ENCODE results near the gene ECHS1.

The ECHS1 gene

DNA sequence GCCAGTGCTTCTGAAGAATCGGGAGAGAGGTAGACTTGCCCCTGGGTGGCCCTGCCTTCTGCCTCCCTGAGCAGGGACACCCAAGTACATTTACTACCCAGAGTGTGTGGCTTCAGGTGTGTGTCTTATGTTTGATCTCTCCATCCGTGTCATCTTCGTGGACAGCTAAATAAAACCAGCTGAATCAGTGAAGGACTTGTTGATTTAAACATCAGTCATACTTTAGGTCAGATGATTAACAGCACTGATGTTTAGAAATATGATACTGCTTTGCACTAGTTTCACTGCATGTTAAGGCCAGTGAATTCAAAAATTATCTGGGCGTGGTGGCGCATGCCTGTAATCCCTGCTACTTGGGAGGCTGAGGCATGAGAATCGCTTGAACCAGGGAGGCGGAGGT is 24.8 kb upstream of the ECHS1 start:
- WGBS, 2 experiments (ENCODE audit: insufficient coverage in 2 of 2): 97 to 98% methylated on average over 6 to 7 of the region's 7 CpGs
- no peaks in the 10 kb centered on the region for H3K9me3 ChIP-seq (ENCODE audit: control insufficient read depth, low read length)
- peaks cover 21% of the 10 kb centered on the region for H3K4me1 ChIP-seq (ENCODE audit: control insufficient read depth, insufficient read depth, low read length, poor library complexity, severe bottlenecking)
- H3K4me3 ChIP-seq (ENCODE audit: extremely low read depth, insufficient read depth, low read length, poor library complexity, severe bottlenecking): no peak overlapping the region
- H3K27ac ChIP-seq (ENCODE audit: low read depth, low read length, severe bottlenecking): no peak overlapping the region
- peaks cover 71% of the 10 kb centered on the region for H3K36me3 ChIP-seq (ENCODE audit: control insufficient read depth, insufficient read depth, low read length)

DNA sequence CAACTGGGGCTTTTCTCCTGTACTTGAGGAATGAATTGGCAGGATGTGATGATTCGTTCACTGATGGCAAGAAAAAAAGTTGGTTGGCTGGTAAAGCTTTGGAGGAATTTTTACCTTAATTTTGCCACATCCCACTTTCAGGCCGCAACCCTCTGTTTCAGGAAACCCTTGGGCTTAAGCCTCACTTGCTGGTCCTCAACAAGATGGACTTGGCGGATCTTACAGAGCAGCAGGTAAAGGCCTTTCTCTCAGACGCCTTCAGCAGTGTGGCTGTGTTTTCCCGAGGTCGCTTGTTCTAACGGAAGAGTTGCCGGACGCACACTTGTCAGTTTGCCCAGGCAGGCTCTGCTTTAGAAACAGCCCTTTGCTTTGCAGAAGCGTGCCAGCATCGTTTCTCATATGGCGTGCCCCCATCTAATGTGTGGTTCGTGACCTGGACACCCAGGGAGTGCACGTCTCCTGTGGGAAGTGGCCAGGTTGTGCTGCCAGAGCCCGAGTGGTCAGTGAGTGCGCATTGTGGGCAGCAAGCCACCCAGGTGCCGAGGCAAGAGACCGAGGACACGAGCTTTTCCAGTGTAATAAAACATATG is 23.0 kb upstream of the ECHS1 start:
- 96% methylated on average over 13 to 16 of the region's 19 CpGs for WGBS, 2 experiments (ENCODE audit: insufficient coverage in 2 of 2)
- H3K4me3 ChIP-seq (ENCODE audit: extremely low read depth, insufficient read depth, low read length, poor library complexity, severe bottlenecking): no peak overlapping the region
- H3K9me3 ChIP-seq (ENCODE audit: control insufficient read depth, low read length): no peaks in the 10 kb centered on the region
- peaks cover 53% of the 10 kb centered on the region for H3K36me3 ChIP-seq (ENCODE audit: control insufficient read depth, insufficient read depth, low read length)
- H3K27ac ChIP-seq (ENCODE audit: low read depth, low read length, severe bottlenecking): no peak overlapping the region
- H3K4me1 ChIP-seq (ENCODE audit: control insufficient read depth, insufficient read depth, low read length, poor library complexity, severe bottlenecking): peaks cover 12% of the 10 kb centered on the region

DNA sequence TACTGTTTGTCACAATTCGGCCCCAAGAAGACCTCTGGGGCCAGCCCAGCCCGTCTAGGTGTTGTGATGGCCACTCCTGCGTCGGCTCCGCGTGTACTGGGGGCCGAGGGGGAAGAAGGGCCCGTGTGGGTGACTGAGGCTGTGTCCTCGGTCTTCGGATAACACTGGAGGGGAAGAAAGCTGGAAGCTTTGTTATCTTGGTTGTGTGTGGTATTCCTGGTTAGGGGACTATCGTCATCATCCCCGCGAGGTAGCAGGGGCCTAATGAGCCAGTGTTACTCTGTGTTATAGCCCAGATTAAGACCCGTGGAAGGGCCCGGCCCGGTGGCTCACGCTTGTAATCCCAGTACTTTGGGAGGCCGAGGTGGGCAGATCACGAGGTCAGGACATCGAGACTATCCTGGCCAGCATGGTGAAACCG is 21.7 kb upstream of the ECHS1 start:
- H3K4me1 ChIP-seq (ENCODE audit: control insufficient read depth, insufficient read depth, low read length, poor library complexity, severe bottlenecking): peaks cover 12% of the 10 kb centered on the region
- WGBS, 2 experiments (ENCODE audit: insufficient coverage in 2 of 2): 37 to 57% methylated on average over 13 to 21 of the region's 21 CpGs
- peak overlapping the region; percentile 68 for H3K4me3 ChIP-seq (ENCODE audit: extremely low read depth, insufficient read depth, low read length, poor library complexity, severe bottlenecking)
- no peaks in the 10 kb centered on the region for H3K9me3 ChIP-seq (ENCODE audit: control insufficient read depth, low read length)
- peaks cover 42% of the 10 kb centered on the region for H3K36me3 ChIP-seq (ENCODE audit: control insufficient read depth, insufficient read depth, low read length)
- peak overlapping the region; percentile 84 for H3K27ac ChIP-seq (ENCODE audit: low read depth, low read length, severe bottlenecking)

DNA sequence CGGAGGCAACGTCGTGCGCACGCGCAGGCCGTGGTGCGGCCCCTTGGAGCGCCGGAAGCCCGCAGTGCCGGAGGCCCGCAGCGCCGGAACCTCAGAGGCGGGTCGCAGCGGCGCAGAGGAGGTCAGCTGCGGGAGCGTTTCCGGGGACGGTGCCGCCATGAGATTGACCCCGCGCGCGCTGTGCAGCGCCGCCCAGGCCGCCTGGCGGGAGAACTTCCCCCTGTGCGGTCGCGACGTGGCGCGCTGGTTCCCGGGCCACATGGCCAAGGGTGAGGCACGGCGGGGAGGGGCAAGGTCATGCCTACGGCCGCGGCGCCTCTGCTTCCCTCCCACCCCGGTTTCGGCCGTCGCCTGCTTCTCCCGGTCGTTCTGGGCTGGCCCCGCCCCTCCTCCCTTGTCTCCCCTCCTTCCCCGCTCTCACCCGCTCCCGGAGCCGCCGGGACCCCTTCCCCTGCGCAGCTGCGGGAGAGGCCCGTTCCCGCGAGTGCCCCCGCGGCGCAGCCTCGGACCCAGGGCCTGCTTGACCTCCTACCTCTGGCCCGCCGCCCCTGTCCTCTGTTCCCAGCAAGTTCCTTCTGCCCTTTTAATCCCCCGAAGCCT is 21.0 kb upstream of the ECHS1 start, which contains the start of gene MTG1:
TSS of gene MTG1 (plus strand) at position 94 of the 600 bp plus-strand sequence. CDS start at position 158, 64 bp downstream.
- peak within 1 kb of the TSS; percentile 68 for H3K4me3 ChIP-seq (ENCODE audit: extremely low read depth, insufficient read depth, low read length, poor library complexity, severe bottlenecking)
- peaks cover 40% of the 10 kb centered on the region for H3K36me3 ChIP-seq (ENCODE audit: control insufficient read depth, insufficient read depth, low read length)
- H3K9me3 ChIP-seq (ENCODE audit: control insufficient read depth, low read length): no peaks in the 10 kb centered on the region
- peaks cover 12% of the 10 kb centered on the region for H3K4me1 ChIP-seq (ENCODE audit: control insufficient read depth, insufficient read depth, low read length, poor library complexity, severe bottlenecking)
- H3K27ac ChIP-seq (ENCODE audit: low read depth, low read length, severe bottlenecking): peak within 1 kb of the TSS; percentile 84
- WGBS, 2 experiments (ENCODE audit: insufficient coverage in 2 of 2): 0 to 1% methylated on average over 52 to 59 of the region's 69 CpGs

DNA sequence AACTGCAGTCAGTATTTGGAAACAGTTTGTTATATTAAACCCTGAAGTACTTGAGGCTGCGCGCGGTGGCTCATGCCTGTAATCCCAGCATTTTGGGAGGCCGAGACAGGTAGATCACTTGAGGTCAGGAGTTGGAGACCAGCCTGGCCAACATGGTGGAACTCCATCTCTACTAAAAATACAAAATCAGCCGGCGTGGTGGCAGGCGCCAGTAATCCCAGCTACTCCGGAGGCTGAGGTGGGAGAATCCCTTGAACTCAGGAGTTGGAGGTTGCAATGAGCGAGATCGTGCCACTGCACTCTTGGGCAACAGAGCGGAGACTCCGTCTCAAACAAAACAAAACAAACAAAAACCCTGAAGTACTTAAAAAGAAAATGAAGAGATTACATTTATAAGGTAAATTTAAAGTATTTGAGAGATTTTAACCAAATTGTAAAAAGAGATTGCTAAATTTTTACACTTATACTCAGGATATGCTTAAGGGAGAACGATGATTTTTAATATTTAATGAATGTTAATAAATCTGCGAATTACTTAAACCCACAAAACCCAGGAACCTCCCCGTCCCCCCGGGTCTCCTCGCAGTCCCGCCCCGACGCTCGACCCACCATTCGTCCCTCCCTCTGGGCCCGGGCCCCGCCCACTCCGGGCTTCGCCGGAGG is 20.4 kb upstream of the ECHS1 start:
- Histone ChIP-seq H3K9me3 (ENCODE audit: control insufficient read depth, low read length) (no peaks in the 10 kb centered on the region), H3K27ac (ENCODE audit: low read depth, low read length, severe bottlenecking) (peak overlapping the region; percentile 84), H3K4me3 (ENCODE audit: extremely low read depth, insufficient read depth, low read length, poor library complexity, severe bottlenecking) (peak overlapping the region; percentile 68), H3K4me1 (ENCODE audit: control insufficient read depth, insufficient read depth, low read length, poor library complexity, severe bottlenecking) (peaks cover 12% of the 10 kb centered on the region), H3K36me3 (ENCODE audit: control insufficient read depth, insufficient read depth, low read length) (peaks cover 35% of the 10 kb centered on the region)
- WGBS, 2 experiments (ENCODE audit: insufficient coverage in 2 of 2): 30 to 60% methylated on average over 8 to 13 of the region's 27 CpGs

DNA sequence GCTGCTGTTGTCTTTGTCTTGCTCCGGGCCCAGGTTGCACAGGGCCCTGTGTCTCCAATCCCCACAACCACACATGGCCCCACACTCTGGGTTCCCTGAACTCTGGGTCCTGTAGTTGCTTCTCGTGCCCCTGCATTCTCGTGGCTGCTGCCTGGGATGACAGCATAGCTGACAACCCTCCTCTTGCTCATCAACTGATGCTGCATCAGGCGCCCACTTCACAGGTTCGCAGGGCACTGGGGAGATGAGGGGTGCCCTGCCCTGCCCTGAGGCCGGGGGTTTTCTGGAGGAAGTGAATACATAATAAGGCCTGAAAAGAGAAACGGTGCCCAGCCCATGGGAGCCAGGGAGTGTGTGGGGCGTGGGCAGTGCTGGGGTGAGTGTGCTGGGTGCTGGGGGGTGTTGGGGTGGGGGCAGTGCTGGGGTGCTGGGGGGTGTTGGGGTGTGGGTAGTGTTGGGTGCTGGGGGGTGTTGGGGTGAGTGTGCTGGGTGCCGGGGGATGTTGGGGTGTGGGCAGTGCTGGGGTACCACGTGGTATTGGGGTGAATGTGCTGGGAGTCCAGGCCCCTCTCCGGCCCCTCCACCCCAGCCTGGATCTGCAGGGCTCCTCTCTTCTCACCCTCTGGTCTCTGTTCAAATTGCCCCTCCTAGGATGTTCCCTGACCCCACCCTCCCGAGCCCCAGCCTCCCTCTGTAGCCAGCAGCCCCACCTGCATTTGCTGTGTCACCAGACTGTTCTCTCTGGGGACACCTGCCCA is 18.8 kb upstream of the ECHS1 start:
- no peaks in the 10 kb centered on the region for H3K9me3 ChIP-seq (ENCODE audit: control insufficient read depth, low read length)
- H3K4me3 ChIP-seq (ENCODE audit: extremely low read depth, insufficient read depth, low read length, poor library complexity, severe bottlenecking): no peak overlapping the region
- 78 to 91% methylated on average over 5 to 9 of the region's 12 CpGs for WGBS, 2 experiments (ENCODE audit: insufficient coverage in 2 of 2)
- H3K36me3 ChIP-seq (ENCODE audit: control insufficient read depth, insufficient read depth, low read length): peaks cover 21% of the 10 kb centered on the region
- H3K27ac ChIP-seq (ENCODE audit: low read depth, low read length, severe bottlenecking): no peak overlapping the region
- H3K4me1 ChIP-seq (ENCODE audit: control insufficient read depth, insufficient read depth, low read length, poor library complexity, severe bottlenecking): peaks cover 12% of the 10 kb centered on the region

DNA sequence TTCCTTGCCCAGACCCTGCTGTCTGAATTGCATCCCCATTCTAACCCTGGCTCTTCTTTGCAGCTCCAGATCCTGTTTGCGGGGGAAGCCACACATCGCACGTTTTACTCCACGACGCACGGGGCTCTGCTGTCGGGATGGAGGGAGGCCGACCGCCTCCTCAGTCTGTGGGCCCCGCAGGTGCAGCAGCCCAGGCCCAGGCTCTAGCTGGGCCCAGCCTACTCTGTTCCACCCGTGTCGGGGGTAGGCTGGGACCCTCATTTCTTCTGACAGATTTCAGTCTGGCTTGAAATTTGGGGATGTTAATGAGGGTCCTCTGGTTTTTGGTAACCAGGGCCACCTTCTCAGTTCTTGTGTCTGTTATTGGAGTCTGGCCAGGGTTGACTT is 18.1 kb upstream of the ECHS1 start:
- H3K4me1 ChIP-seq (ENCODE audit: control insufficient read depth, insufficient read depth, low read length, poor library complexity, severe bottlenecking): peaks cover 12% of the 10 kb centered on the region
- WGBS, 2 experiments (ENCODE audit: insufficient coverage in 2 of 2): 95 to 96% methylated on average over 11 to 12 of the region's 12 CpGs
- H3K27ac ChIP-seq (ENCODE audit: low read depth, low read length, severe bottlenecking): no peak overlapping the region
- no peak overlapping the region for H3K4me3 ChIP-seq (ENCODE audit: extremely low read depth, insufficient read depth, low read length, poor library complexity, severe bottlenecking)
- peaks cover 15% of the 10 kb centered on the region for H3K36me3 ChIP-seq (ENCODE audit: control insufficient read depth, insufficient read depth, low read length)
- no peaks in the 10 kb centered on the region for H3K9me3 ChIP-seq (ENCODE audit: control insufficient read depth, low read length)

DNA sequence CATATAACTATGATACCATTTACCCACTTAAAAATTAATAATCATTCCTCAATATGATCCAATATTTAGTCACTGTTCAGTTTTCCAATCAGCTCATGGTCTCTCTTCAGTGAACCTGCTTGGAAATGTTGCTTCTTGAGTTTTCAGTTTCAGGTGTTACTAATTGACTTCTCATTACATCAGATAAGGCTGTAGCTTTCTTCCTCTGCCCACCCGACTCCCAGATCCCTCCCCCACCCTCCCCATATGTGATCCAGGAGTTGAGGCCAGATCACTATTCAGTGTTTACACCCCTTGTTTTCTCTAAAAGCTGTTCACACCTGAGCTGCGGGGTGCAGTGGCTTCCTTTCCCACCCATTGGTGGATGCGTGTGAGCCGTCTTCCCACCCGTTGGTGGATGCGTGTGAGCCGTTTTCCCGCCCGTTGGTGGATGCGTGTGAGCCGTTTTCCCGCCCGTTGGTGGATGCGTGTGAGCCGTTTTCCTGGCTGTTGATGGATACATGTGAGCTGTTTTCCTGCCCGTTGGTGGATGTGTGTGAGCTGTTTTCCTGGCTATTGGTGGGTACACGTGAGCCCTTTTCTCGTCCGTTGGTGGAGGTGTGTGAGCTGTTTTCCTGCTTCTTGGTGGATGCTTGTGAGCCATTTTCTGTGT is 17.6 kb upstream of the ECHS1 start:
- H3K9me3 ChIP-seq (ENCODE audit: control insufficient read depth, low read length): no peaks in the 10 kb centered on the region
- H3K36me3 ChIP-seq (ENCODE audit: control insufficient read depth, insufficient read depth, low read length): peaks cover 10% of the 10 kb centered on the region
- H3K4me1 ChIP-seq (ENCODE audit: control insufficient read depth, insufficient read depth, low read length, poor library complexity, severe bottlenecking): peaks cover 11% of the 10 kb centered on the region
- H3K27ac ChIP-seq (ENCODE audit: low read depth, low read length, severe bottlenecking): no peak overlapping the region
- no peak overlapping the region for H3K4me3 ChIP-seq (ENCODE audit: extremely low read depth, insufficient read depth, low read length, poor library complexity, severe bottlenecking)
- WGBS, 2 experiments (ENCODE audit: insufficient coverage in 2 of 2): 86 to 95% methylated on average over 15 to 17 of the region's 19 CpGs

DNA sequence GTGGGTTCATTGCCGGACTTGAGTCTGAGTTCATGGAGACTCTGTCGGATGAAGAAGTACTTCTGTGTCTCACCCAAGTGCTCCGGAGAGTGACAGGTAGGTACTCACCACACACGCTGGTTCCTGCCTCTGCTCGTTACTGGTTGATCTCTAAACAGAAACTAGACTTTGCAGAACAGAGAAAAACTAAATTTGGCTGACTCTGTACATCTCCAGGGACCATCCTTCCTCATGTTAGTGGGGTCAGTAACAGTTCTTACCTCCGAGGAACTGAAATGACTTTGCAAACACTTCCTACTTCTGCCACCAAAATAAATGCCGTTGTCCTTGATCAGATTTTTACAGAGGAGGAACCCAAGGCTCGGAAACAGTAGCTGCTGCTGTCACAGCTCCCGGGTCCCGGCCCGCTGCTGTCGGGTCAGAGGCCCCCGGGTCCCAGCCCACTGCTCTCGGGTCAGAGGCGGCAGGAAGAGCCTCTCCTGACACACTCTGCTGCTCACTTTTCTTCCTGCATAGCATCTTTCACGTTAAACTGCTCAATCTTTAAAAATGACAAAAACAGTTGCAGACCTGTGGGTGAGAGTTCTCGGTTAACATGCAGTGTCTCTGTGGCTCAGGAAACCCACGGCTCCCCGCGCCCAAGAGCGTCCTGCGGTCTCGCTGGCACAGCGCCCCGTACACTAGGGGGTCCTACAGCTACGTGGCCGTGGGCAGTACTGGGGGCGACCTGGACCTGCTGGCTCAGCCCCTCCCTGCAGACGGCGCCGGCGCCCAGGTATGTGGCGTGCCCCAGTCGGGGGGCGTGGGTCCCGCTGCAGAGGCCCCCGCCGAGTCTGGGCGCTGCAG is 16.0 kb upstream of the ECHS1 start:
- Histone ChIP-seq H3K27ac (ENCODE audit: low read depth, low read length, severe bottlenecking) (no peak overlapping the region), H3K9me3 (ENCODE audit: control insufficient read depth, low read length) (no peaks in the 10 kb centered on the region), H3K4me3 (ENCODE audit: extremely low read depth, insufficient read depth, low read length, poor library complexity, severe bottlenecking) (no peak overlapping the region), H3K36me3 (ENCODE audit: control insufficient read depth, insufficient read depth, low read length) (peaks cover 12% of the 10 kb centered on the region), H3K4me1 (ENCODE audit: control insufficient read depth, insufficient read depth, low read length, poor library complexity, severe bottlenecking) (no peaks in the 10 kb centered on the region)
- WGBS, 2 experiments (ENCODE audit: insufficient coverage in 2 of 2): 95% methylated on average over 32 to 37 of the region's 39 CpGs

Measured in mesodermal cell (in vitro differentiated cells).